Medulla oblongata (tissue), 1 donor: ENCODE results near the gene NMT1.

Source experiments
- DNase-seq: peaks from one replicate; pipeline ENCODE4 v3.0.0-alpha.2; 2015; ENCODE audit errors: extremely low spot score

NMT1 gene

DNA sequence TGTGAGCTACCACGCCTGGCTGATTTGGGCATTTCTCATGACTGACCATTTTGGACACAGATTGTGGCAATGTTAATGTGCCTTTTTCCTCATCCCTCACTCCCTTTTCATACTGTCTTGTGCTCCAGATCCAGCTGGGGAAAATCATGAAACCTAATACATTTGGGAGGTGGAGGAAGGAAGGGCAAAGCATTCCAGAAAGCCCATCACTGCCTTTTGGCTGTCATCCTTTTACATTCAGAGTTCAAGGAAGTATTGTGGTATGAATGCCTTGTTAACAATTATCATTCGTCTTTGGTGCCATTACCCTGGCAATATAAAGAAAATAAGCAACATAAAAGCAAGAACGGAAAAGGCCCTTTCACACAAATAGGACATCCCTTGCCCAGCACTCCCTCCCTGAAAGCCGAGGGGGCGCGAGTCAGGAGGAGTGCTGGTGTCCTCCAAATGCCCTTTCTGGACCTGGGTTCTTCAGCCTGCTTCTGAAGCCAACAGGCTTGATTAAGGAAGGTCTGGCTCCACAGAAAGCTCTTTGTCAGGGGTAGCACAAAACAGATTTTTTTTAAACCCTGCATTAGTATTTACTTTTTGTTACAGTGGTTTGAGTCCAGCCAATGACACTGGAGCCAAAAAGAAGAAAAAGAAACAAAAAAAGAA lies 20.1 kb downstream of the NMT1 start:
- DNase-seq, result peak; percentile 76

DNA sequence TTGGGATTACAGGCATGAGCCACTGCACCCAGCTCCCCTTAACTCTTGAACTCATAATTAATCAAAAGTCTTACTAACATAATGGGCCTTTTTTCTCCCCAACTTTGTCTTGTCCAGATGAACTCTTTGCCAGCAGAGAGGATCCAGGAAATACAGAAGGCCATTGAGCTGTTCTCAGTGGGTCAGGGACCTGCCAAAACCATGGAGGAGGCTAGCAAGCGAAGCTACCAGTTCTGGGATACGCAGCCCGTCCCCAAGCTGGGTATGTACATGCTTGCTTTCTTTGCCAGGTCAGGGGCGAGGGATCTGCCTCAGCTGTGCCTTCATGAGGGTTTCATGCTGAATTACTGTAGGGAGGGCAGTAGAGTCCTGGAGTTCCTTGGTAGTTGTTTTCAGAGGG lies 25.3 kb downstream of the NMT1 start:
- peak; percentile 77 for DNase-seq

DNA sequence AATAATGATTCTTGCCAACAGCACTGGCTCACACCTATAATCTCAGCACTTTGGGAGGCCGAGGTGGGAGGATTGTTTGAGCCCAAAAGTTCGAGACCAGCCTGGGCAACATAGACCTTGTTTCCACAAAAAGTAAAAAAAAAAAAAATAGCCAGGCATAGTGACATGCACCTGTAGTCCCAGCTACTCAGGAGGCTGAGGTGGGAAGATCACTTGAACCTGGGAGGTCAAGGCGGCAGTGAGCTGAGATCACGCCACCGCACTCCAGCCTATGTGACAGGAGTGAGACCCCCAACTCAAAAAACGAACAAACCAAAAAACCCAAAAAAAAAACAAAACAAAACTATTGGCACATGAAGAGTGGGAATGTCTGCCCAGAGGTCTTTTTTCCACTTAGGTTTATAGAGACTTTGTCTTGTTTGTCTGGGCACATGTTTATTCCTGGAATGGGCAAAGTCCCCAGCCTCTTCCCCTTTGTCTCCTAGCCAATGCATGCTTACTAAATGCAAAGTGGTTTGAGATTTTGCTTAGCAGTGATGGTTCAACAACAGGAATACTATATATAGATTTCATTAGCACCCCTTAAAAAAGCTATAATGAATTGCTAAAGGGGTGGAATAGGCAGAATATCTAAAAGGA lies 25.9 kb downstream of the NMT1 start:
- DNase-seq, result peak; percentile 74

DNA sequence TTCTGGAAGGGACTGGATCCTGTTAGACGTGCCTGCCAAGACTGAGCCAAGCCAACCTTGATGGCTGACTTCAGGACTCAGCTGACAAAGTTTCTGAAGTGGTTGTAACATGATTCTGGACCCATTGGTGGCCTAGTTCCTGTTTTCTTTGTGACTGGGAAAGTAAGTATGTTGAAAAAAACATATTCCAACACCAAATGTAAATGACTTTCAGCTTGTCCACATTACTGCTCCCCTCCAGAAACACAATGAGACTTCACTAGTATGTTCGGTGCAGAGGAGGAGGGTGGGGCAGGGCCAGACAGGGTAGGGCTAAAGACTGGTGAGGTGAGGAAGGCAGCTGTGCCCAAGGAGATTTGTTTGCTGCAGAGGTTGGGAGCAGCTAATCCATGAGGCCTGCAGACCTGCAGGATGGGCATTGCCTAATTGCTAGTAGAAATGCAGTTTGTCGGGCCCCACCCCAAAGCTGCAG lies 26.4 kb downstream of the NMT1 start:
- peak; percentile 64 for DNase-seq

DNA sequence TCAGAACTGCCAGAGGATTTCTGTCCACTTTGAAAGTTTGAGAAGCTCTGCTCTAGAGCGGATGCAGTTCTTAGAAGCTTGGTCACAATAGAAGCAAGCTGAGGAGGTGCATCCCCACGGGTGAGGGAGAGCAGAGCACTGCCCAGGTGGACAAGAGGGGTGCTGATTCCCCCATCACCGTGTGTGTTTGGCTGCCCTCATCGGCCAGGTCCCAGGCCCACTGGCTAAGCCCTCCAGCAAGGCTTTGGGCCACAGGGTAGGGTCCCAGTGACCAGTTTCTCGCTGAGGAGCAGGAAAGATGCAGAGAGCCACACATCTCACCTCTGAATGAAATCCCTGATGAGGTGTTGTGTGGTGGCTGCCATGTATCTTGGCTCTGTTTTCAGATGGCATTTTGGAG lies 26.9 kb downstream of the NMT1 start:
- no peak for DNase-seq

DNA sequence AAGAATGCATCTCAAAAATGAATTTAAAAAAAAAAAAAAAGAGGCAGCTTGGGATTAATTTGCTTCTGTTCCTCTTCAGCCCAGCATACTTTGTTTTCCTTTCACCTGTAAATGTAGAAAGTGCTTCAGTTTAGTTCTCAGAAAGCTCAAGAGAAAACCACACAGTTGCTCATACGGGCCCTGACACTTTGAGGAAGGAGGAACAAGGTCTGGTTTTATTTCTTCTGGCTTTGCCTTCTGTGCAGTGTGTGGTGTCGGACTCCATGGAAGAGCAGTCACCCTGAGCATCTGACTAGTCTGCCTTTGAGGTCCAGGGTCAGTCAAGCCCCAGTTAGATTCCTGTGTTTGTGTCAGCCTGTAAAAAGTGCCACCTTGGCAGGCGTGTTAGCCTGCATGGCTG lies 27.6 kb downstream of the NMT1 start:
- DNase-seq, result no peak

DNA sequence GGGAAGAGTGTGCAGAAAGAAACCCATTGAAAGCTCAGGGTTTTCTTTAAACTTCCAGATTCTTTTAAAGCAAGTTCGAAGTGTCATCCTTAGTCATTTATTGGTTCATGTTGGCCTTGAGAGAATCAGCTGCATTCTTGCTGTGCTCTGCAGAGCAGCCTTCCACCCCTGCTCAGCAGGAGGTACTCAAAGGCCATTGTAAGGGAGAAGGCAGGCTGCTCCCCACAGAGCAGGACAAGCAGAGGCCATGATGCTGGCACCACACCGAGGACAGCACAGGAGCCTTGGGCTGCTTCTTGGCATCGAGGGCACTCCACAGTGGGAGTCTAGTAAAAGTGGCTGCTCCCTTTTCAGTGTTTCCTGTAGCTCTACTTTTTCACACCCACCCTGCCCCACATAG lies 29.6 kb downstream of the NMT1 start:
- no peak for DNase-seq

DNA sequence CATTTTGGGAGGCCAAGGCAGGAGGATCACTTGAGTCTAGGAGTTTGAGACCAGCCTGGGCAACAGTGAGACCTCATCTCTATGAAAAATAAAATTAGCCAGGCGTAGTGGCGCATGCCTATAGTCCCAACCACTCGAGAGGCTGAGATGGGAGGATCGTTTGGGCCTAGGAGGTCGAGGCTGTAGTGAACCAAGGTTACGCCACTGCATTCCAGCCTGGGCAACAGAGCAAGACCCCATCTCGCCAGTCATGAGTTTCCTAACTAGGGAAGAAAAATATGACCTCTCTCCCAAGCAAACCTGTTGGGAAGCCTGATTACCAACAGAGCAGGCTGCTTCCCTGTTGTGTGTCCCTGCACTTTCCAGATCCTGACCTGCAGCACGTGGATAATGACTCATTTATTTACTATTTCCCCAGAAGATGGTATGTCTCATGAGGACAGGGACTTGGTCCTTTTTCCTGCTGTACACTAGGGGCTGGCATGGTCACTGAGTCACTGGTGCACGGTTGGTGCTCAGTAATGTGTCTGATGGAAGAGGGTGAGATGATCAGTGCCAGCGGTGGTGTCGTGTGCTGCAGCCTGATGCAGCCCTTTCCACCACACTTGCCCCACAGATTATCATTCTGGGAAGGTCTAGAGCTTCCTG lies 30.8 kb downstream of the NMT1 start:
- no peak for DNase-seq

DNA sequence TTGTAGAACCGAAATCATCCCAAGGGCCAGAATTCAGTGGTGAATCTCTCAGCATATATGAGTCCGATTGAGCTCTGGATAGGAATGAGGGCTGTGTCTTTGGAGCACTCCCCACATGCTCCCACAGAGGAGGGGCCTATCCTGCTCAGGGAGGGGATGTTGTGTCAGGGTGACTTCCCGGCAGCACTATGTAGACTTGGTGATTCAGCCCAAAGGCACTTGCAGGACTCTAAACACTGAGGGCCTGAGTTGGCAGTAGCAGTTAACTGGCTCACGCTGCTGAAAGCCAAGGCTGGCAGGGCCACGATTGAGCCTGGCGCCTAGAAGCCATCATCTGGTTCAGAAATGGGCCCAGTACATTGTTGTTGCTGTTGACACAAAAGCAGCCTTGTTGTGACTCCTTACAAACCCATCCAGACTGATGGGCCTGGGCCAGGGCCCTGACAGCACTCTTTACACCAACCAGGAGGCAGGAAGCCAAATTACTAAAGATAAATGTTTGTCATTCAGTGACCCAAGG lies 31.9 kb downstream of the NMT1 start:
- DNase-seq, result peak; percentile 98

DNA sequence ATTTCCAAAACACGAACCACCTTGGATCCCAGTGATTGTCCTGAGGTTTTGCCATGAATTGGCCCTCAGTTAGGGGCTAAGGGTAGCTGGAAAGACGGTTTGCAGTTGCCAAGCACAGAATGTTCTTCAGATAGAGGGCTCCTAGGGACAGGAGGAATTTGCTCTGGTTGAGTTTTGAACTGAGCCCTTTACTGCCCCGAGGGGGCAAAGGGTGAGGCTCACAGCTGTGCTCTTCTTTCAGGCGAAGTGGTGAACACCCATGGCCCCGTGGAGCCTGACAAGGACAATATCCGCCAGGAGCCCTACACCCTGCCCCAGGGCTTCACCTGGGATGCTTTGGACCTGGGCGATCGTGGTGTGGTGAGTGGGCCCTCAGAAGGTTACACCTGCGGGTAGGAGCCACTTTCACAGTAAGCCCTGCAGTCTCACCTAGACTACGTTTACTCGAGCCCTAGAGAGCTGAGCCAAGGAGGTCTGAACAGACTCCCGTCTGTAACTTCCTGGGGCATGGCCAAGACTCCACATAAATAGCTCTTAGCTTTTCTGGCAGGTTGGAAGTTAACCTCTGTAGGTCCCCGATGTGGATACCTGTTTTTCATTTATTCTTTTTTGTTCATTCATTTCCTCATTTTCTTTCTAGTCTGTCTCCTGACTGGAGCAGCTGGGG lies 32.5 kb downstream of the NMT1 start:
- no peak for DNase-seq

DNA sequence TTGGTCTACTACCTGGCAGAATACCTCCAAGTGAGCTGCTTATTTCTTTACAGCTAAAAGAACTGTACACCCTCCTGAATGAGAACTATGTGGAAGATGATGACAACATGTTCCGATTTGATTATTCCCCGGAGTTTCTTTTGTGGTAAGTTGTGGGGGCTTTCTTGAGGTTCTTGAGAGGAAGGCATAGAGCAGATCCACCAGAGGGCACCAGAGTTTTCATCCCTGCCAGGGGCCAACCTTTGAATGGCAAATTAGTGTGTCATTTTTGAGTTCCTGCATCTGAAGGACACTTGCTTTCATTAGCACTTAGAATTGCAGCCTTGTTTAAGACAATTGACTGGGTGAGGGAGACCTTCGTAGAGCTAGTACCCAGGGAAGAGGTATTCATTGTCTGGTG lies 35.0 kb downstream of the NMT1 start:
- peak; percentile 56 for DNase-seq

DNA sequence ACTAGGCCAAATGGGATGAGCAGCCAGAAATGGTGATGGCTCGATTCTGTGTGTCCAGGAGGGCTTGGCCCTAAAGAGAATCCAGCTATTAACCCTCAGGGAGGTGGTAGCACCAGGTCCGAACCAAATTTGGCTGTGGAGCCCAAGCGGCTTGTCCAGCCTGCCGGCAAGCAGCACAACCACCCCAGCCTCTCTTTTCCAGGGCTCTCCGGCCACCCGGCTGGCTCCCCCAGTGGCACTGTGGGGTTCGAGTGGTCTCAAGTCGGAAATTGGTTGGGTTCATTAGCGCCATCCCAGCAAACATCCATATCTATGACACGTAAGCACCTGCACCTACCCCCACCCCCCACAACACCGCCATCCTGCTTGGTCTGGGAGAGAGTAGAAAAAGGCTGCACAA lies 35.8 kb downstream of the NMT1 start:
- no peak for DNase-seq

DNA sequence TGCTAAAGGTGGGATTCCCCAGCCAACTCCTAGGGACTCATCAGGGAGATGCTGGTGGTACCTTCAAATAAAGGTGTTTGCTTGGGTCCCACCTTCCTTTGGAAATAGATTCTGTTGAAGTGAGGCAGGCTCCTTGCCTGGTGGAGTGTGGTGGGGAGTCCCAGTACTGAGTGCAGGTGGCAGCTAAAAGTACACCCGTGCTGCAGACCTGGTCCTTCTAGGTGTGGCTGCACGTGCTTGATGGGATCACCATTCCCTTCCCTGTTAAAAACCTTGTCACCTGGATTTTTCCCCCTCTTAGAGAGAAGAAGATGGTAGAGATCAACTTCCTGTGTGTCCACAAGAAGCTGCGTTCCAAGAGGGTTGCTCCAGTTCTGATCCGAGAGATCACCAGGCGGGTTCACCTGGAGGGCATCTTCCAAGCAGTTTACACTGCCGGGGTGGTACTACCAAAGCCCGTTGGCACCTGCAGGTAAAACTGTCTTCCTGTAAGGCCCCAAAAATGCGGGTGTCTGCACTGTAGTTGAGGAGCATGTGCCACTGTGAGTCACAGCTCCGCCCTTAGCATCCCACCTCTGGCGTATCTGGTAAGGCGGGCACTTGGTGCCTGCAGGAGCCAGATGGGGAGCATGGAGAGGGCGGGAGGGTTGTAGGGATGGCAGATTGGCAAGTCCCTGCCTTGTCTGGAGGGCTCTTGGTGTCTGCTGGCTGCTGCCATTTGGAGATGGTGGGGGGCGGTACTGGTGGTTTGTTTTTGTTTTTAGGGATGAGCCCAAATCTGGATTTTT lies 37.2 kb downstream of the NMT1 start:
- DNase-seq, result no peak

DNA sequence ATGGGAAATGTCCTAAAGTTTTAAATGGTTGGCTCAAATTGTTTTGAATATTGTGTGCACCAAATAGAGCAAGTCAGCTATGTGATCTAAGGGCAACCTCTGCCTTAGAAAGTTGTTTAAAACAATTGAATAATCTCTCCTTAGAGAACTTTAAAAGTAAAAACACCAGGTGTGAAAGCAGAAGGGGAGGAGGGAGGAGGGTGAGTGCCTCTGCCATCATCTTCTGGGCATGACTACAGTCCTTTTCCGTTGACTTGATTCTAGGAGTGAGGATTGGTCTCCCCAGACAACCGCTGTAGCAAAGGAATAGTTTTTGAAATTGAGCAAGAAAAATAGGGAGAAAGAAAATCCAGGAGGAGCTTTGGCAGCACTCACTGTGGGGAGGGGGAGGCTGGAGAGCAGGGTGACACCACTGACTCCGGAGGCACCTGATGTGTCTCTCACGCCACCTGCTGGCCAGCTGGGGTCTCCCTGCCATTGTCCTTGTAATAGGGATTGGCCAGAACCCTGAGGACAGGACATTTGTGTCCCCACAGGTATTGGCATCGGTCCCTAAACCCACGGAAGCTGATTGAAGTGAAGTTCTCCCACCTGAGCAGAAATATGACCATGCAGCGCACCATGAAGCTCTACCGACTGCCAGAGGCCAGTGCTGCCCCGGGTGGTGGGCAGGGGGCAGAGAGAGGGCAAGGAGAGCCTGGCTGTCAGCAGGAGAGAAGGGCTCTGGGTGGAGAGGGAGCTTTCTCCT lies 37.9 kb downstream of the NMT1 start:
- peak; percentile 94 for DNase-seq

DNA sequence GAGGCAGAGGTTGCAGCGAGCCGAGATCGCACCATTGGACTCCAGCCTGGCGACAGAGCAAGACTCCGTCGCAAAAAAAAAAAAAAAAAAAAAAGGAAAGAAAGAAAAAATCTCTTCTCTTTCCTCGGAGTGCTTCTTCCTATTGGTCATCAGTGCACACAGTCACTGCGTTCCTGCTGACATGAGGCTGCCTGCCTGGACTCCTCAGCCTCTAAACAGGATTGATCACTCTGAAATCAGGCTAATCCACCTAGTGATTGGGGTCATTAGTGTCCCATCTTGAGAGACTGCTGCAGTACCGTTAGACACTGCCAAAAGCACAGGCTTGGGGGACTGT lies 40.4 kb downstream of the NMT1 start:
- DNase-seq, result no peak

DNA sequence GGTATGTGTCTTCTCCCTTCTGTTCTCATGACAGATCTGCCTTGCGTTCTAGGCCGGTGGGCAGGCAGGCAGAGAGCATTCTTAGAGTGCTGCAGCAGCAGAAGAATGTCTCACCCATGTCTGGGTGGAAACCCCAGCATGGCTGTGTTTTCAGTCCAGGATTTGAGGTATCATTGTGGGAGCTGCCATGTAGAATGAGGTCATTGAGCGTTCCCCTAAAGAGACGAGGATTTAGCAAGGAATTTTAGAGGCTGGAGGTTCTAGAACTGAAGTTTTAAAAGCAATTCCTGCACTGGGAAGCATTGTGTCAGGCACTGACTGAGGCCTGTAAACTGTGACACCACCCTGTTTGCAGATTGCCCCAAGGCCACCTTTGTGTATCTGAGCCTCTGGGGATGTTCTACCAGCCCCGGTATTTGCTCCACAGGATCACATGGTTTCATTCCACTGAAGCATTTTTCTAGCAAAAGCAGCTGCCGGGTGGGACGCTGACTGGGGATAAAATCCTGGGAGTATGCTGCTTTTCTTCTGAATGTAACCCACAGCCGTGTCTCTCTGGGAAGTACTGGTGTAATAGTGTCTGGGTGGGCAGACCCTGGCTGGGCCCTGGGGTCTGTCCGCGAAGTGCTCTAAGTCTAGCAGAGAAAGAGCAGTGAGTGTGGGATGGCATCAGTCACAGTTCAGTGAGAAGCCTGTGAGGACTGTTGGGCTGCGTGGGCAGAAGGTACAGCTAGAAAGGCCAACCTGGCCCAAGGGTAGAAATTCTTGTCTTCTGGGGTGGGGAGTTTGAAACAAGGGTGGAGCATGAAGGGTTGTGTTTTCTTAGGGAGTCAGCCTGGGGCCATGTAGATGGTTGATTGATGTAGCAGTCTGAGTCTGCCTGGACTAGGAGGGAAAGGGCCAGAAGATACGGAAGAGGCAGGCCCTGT lies 41.0 kb downstream of the NMT1 start:
- no peak for DNase-seq

DNA sequence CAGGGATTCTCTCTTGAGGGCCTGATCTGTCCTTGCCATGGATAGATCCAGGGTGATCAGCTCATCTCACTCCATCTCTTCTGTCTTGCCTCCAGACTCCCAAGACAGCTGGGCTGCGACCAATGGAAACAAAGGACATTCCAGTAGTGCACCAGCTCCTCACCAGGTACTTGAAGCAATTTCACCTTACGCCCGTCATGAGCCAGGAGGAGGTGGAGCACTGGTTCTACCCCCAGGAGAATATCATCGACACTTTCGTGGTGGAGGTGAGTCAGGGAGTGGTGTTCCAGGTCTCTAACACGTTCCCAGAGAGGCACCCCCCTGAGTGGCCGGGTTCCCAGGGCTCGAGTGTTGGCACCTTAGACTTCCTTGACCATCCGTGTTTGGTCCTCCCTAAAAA lies 41.7 kb downstream of the NMT1 start:
- no peak for DNase-seq

DNA sequence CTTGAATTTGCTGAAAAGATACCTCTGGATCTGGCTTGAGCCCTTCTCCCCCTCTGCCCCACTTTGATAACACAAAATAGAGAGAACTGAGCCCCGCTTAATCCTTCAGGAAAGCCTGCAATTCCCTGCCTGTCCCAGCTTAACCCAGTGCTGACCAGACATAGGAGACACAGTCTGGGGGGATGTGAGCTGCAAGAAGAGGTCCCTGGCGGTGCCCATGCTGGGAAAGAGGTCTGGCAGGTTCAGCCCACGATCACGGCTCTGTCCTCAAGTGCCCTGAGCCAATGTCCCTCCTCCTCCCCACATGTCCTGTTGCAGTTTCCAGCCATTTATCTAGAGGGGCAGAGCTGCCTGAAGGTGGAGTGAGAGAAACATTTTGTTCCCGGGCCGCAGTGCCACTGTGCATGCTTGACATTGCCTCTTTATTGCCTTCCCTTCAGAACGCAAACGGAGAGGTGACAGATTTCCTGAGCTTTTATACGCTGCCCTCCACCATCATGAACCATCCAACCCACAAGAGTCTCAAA lies 42.2 kb downstream of the NMT1 start:
- DNase-seq, result no peak

DNA sequence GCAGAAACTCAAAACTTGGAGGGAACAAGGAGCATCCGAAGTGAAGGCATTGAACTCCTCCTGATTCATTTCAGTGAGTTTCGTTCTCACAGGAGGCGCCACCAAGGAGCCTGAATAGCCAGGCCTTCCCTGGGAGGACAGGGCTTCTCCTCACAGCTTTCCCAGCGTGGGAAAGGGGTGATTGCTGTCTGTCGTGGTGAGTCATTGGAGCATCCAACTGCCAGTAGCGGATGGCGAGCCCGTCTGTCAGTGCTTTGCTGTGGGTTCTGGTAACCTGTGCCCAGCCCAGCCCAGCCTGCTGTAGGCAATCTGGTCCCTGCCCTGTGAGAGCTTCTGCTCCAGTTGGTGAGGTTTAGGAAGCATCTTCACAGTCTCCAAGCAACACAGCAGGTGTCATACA lies 42.9 kb downstream of the NMT1 start:
- no peak for DNase-seq

DNA sequence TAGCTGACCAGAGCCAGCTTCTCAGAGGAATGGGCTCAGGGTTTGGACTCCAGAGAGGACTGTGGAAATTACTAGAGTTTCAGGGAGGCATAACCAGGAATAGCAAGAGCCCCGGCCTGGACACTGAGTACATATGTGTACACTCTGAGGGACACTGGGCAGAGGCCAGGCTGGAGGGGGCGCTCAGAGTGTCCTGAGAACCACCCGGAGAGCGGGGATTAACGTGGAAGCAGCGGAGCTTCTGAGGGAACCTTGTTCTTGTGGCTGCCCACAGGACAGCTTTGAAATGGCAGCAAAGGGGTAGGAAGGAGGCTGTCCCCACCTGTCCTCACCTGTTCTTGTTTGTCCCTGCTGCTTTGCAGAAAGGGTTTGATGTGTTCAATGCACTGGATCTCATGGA lies 43.4 kb downstream of the NMT1 start:
- DNase-seq, result no peak
